ENCODE data around the gene PLEKHJ1. TPM values are rescaled to one million over a fixed set of nuclear protein-coding genes. Genes with fewer than 3 reads are reported as not detected.

PLEKHJ1 gene
- total and polyA plus RNA-seq, 9 of the 15 experiments (the other 6 are each of a cell fraction or from before 2014, with no cell fraction given) = 1.5 to 188 (median 63.9) TPM

- H3K79me2 ChIP-seq (ENCODE audit: control insufficient read depth, insufficient read depth, low read length) = peaks cover 78% of the 10 kb centered on the region
- no TSS peak for BruUV-seq (replicated peaks)
- H3K4me3 ChIP-seq = peak overlapping the region; percentile 97
- H3K4me2 ChIP-seq (ENCODE audit: insufficient read depth, low read length) = peak overlapping the region; percentile 94
- peak overlapping the region; percentile 98 for H3K27ac ChIP-seq (ENCODE audit: extremely low read depth, low read depth, low read length)
- peaks cover 19 to 71% of the 10 kb centered on the region in 2 experiments for H3K4me1 ChIP-seq (replicated peaks in 1 of 2; ENCODE audit: control insufficient read depth in 2 of 2, insufficient read depth in 2 of 2, low read length in 2 of 2)
- WGBS (ENCODE audit: insufficient coverage, low coverage, missing lambda C conversion rate) = 0% methylated on average over 23 of the region's 48 CpGs
- FAIRE-seq (no peak), DNase-seq (ENCODE audit: extremely low read depth in 1 of 4, low spot score in 3 of 4) (peak in 1 of 4 experiments; percentile 43), ATAC-seq (peak; percentile 3)
- ChIA-PET POLR2A (interaction anchor here (0.5 to 1.3 kb wide), 11 partner anchors 8 to 648 kb away, joined by 3 to 6 read pairs (median 4); no protein-coding TSS in a partner anchor), CTCF (ENCODE audit: low intra/inter-chr PET ratio) (interaction anchor here (0.6 to 1.5 kb wide), 4 partner anchors 38 to 306 kb away, joined by 3 to 6 read pairs (median 4); no protein-coding TSS in a partner anchor)
- H3K9me1 ChIP-seq (ENCODE audit: control insufficient read depth, insufficient read depth, low read length) = peaks cover 8% of the 10 kb centered on the region
- H3K27me3 ChIP-seq (ENCODE audit: control insufficient read depth in 2 of 2, insufficient read depth in 2 of 2, low read length in 2 of 2) = no peaks in the 10 kb centered on the region
- 0 out of 2 replicates have a peak overlapping the region, but pooled peaks have one; percentile 27 for H2AFZ ChIP-seq (ENCODE audit: low read depth, low read length)
- peak overlapping the region; percentile 90 to 98 for H3K9ac ChIP-seq (ENCODE audit: insufficient read depth in 1 of 2, low read depth in 2 of 2, low read length in 2 of 2)
- H4K20me1 ChIP-seq (replicated peaks; ENCODE audit: control insufficient read depth, insufficient read depth, low read length) = peaks cover 39% of the 10 kb centered on the region
- in situ Hi-C loops (cut with MboI) = loop anchor here (5.0 to 10.0 kb wide), 3 partner anchors 37 to 162 kb away; no protein-coding TSS in a partner anchor
- intact Hi-C loops (cut with micrococcal nuclease) = loop anchor here (1.0 to 2.0 kb wide), 4 partner anchors 27 to 156 kb away; no protein-coding TSS in a partner anchor
- no peaks in the 10 kb centered on the region for H3K9me3 ChIP-seq (replicated peaks; ENCODE audit: control insufficient read depth, insufficient read depth, low read depth, low read length)
- peaks cover 57% of the 10 kb centered on the region; the same call in 2 of the 3 replicates for H3K36me3 ChIP-seq (ENCODE audit: control insufficient read depth, insufficient read depth, low read length)
- TF ChIP-seq SIN3A (IDR thresholded peaks at IDR 0.05; ENCODE audit: borderline replicate concordance in 2 of 2, control insufficient read depth in 1 of 2, low read depth in 2 of 2, low read length in 2 of 2) (0 out of 4 replicates have a peak, but pooled peaks of 1 of the 2 experiments have one; percentile 44), EGR1 (conservative IDR thresholded peaks at IDR 0.05) (no peak), ZNF583 (CRISPR knock-in tag; IDR thresholded peaks at IDR 0.05) (no peak), NFXL1 (CRISPR knock-in tag; IDR thresholded peaks at IDR 0.05) (no peak), NKRF (IDR thresholded peaks at IDR 0.05; ENCODE audit: borderline replicate concordance) (peak; percentile 44; the same call in 1 of the 2 replicates), MYBL2 (IDR thresholded peaks at IDR 0.05; ENCODE audit: low read depth) (no peak), MYBL2 (CRISPR knock-in tag; IDR thresholded peaks at IDR 0.05; ENCODE audit: borderline replicate concordance) (no peak), MYC (IDR thresholded peaks at IDR 0.05; ENCODE audit: low read depth, low read length) (no peak), MYC (CRISPR knock-in tag; IDR thresholded peaks at IDR 0.05; ENCODE audit: borderline replicate concordance, low read depth) (no peak), NBN (IDR thresholded peaks at IDR 0.05; ENCODE audit: low read depth) (no peak), ZBTB9 (CRISPR knock-in tag; IDR thresholded peaks at IDR 0.05) (0 out of 2 replicates have a peak, but pooled peaks have one; percentile 32), JUN (IDR thresholded peaks at IDR 0.05; ENCODE audit: borderline replicate concordance, low read depth, low read length) (no peak), JUN (CRISPR knock-in tag; IDR thresholded peaks at IDR 0.05; ENCODE audit: borderline replicate concordance) (0 out of 2 replicates have a peak, but pooled peaks have one; percentile 24), PCBP2 (IDR thresholded peaks at IDR 0.05; ENCODE audit: low read depth, low read length, poor library complexity, severe bottlenecking) (no peak), ZNF41 (CRISPR knock-in tag; conservative IDR thresholded peaks at IDR 0.05) (no peak), GATAD2A (IDR thresholded peaks at IDR 0.05) (no peak), TEAD1 (CRISPR knock-in tag; IDR thresholded peaks at IDR 0.05) (peak in 1 of 2 experiments; percentile 34; a peak in 1 of 4 replicates), SMAD3 (CRISPR knock-in tag; conservative IDR thresholded peaks at IDR 0.05) (no peak)
- TF ChIP-seq, protein P1, sequence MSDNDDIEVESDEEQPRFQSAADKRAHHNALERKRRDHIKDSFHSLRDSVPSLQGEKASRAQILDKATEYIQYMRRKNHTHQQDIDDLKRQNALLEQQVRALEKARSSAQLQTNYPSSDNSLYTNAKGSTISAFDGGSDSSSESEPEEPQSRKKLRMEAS (CRISPR knock-in tag; IDR thresholded peaks at IDR 0.05) = 0 out of 2 replicates have a peak, but pooled peaks have one; percentile 37
Observed at GRCh38 chr19:2235381-2236063, 607 bp downstream of the PLEKHJ1 start.

Measured in K562 (cell line).